GOT3 (cell line): ENCODE measurements around the gene MBD6.
"Not testable (repeated sequence)": the region's sequence is repeated elsewhere in the genome, so short reads cannot be mapped to it uniquely, and the experiment has no call there.

Experiments
- DNase-seq: peaks from one replicate; lab custom pipeline; 2025; ENCODE audit warnings: mixed read lengths; lab: John Stamatoyannopoulos, UW

MBD6 gene

DNA sequence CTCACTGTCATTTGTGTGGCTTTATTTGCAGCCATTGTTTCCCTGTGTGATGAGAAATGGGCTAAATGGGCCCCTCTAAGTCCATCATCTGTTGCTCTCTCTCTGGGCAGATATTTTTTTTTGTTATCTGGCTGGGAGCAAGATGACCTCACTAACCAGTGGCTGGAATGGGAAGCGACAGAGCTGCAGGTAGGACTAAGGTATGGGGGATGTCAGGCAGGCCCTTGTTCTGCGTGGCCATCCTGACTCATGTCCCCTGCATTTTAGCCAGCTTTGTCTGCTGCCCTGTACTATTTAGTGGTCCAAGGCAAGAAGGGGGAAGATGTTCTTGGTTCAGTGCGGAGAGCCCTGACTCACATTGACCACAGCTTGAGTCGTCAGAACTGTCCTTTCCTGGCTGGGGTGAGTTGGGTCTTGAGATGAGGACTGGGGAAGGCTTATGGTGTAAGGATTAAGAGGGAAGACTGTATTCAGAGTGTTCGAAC, 33.4 kb upstream of the MBD6 start:
- no peak for DNase-seq

DNA sequence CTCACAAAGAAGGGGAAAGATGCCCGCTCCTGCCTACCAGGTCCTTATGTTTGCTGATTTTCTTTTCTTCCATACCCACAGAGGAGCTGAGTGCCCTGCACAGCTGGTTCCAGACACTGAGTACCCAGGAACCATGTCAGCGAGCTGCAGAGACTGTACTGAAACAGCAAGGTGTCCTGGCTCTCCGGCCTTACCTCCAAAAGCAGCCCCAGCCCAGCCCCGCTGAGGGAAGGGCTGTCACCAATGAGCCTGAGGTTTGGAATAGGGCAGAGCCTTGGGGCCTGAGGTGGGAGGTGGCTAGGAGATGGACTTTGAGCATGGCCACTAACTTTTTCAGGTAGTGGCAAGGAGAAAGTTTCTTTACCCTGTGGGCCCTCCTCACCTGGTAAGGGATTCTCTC, 32.5 kb upstream of the MBD6 start:
- no peak for DNase-seq

DNA sequence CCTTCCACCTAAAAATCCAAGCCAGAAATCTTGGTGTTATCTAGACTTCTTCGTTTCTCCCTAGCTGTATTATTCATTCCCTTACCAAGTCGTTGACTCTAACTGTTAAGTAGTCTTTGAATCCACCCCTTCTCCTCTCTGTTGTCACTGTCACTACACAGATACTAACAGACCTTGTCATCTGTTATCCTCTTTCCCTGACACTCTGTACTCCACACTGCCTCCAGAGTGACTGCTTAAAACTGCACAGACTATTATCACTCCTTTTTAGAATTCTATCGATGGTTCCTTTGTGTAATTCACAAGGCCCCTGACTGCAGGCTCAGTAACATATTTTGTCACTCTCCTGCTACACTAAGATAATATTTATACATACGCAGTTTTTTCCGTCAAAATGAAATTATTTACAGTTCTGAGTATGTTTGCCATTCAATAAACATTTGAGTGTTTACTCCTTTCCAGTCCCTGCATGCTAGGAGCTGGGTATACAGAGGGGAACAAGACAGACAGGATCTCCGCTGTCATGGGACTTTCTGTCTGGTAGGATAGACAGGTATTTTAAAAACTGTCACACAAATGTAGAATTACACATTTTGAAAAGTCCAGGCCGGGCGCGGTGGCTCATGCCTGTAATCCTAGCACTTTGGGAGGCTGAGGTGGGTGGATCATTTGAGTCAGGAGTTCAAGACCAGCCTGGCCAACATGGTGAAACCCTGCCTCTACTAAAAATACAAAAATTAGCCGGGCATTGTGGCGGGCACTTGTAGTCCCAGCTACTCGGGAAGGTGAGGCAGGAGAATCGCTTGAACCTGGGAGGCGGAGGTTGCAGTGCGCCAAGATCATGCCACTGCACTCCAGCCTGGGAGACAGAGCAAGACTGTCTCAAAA, 31.0 kb upstream of the MBD6 start:
- no peak for DNase-seq

DNA sequence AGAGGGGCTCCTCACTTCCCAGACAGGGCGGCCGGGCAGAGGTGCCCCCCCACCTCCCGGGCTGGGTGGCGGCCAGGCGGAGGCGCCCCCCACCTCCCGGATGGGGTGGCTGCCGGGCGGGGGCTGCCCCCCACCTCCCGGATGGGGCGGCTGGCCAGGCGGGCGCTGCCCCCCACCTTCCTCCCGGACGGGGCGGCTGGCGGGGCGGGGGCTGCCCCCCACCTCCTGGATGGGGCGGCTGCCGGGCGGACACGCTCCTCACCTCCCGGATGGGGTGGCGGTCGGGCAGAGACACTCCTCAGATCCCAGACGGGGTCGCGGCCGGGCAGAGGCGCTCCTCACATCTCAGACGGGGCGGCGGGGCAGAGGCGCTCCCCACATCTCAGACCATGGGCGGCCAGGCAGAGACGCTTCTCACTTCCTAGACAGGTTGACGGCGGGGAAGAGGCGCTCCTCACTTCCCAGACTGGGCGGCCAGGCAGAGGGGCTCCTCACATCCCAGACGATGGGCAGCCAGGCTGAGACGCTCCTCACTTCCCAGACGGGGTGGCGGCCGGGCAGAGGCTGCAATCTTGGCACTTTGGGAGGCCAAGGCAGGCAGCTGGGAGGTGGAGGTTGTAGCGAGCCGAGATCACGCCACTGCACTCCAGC, 27.4 kb upstream of the MBD6 start:
- not testable (repeated sequence) for DNase-seq

DNA sequence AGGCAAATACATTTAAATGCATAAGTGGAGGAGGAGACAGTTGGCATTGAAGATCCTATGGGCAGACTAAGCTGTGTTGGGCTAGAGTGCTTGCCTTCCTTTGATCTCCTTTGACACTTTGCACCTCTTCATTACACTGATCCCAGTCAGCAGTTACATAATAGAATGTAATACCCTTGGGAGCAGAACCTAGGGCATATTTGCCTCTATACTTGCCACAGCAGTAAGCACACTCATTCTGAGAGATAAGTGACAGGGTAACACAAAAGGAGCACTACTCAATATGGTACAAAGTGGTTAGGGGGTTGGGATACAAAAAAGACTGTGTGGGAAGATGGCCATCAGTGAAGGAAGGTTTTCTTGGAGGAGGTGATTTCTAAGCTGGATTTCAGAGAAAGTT, 25.8 kb upstream of the MBD6 start:
- DNase-seq = no peak

DNA sequence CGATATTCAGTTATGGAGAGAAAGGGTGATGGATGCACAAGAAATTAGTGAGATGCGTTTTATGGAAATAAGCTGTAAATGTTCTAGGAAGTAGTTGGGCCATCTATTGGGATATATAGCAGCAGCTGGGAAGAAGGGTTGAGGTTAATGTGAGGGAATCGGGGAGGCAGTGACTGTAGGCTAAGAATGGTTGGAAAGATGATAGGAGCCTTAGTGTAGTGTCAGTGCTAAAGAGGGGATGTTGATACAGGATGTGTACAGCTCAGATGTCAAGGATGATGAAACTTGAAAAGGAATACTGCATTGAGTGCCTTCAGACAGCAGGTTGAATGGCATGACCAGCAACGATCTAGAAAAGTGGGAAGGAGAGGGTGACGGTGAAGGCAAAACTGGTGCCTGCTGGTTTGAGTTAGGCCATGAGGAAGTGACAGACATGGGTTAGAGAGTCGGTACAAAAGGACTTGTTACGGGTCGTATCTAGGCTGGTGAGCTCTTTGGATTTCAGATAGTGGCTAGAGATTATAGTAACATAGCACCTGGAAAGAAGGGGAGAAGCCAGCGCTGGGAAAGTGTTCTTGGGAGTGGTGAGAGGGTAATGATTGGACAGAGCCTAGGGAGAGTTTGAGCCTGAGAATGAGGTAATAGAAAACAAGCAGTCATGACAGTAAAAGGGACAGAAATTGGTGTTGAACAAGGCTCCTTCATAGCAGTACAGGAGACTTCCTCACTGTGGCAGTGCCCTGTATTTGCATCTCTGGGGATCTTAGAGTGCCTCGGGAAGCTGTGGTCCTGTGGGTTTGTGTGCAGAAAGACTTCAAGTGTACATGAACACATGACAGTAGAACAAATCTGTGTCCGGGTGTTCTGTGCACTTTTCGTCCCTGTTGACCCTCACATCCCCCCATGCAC, 25.1 kb upstream of the MBD6 start:
- DNase-seq = no peak

DNA sequence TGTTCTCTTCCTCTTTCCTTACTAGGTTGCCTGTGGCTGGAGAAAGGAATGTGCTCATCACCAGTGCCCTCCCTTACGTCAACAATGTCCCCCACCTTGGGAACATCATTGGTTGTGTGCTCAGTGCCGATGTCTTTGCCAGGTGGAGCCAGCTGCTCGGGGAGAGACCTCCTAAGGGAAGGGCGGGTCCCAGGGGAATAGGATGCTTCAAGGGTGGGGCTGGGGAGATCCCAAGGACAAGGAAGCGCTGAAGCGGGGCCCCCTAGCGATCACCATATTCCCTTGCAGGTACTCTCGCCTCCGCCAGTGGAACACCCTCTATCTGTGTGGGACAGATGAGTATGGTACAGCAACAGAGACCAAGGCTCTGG, 24.5 kb upstream of the MBD6 start:
- no peak for DNase-seq

DNA sequence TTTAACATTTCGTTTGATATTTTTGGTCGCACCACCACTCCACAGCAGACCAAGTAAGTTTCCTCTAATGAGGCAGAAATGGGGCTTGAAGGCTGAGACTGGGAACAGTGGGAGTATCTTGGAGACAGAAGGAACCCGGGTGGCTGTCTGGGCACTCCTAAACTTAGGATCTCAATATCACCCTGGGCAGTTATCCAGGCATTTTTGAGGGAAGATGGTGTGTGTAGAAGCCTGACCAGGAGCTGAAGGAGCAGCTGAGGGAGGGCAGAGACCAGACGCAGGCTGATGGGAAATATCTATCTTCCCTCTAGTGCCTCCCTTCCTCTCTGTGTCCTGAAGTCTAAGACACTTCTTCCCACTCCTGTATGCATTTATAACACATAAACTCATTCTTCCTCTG, 24.1 kb upstream of the MBD6 start:
- DNase-seq = no peak

- DNase-seq = no peak
Observed at GRCh38 chr12:57500213-57500612, 22.4 kb upstream of the MBD6 start.

- not testable (repeated sequence) for DNase-seq
Observed at GRCh38 chr12:57502311-57502969, 20.2 kb upstream of the MBD6 start.

DNA sequence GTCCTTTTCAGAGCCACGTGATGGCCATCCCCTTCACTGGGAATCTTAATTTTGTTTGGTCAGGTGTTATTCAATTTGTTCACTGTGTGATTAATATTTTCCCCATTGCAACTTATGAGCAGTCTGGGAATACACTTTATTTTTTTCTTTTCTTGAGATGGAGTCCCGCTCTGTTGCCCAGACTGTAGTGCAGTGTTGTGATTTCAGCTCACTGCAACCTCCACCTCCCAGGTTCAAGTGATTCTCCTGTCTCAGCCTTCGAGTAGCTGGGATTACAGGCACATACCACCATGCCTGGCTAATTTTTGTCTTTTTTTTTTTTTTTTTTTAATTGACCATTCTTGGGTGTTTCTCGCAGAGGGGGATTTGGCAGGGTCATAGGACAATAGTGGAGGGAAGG, 16.1 kb upstream of the MBD6 start:
- DNase-seq = not testable (repeated sequence)

DNA sequence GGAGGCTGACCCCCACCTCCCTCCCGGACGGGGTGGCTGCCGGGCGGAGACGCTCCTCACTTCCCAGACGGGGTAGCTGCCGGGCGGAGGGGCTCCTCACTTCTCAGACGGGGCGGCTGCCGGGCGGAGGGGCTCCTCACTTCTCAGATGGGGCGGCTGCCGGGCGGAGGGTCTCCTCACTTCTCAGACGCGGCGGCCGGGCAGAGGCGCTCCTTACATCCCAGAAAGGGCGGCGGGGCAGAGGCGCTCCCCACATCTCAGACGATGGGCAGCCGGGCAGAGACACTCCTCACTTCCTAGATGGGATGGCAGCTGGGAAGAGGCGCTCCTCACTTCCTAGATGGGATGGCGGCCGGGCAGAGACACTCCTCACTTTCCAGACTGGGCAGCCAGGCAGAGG, 14.8 kb upstream of the MBD6 start:
- not testable (repeated sequence) for DNase-seq

DNA sequence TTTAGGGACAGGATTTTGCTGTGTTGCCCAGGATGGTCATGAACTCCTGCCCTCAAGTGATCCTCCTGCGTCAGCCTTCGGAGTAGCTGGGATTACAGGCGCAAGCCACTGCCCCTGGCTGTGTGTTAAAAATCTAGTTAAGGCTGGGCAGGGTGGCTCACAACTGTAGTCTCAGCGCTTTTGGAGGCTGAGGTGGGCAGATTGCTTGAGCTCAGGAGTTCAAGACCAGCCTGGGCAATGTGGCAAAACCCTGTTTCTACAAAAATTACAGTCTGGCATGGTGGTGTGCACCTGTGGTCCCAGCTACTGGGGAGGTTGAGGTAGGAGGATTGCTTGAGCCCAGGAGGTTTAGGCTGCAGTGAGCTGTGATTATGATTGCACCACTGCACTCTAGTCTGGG, 11.5 kb upstream of the MBD6 start:
- DNase-seq = no peak

DNA sequence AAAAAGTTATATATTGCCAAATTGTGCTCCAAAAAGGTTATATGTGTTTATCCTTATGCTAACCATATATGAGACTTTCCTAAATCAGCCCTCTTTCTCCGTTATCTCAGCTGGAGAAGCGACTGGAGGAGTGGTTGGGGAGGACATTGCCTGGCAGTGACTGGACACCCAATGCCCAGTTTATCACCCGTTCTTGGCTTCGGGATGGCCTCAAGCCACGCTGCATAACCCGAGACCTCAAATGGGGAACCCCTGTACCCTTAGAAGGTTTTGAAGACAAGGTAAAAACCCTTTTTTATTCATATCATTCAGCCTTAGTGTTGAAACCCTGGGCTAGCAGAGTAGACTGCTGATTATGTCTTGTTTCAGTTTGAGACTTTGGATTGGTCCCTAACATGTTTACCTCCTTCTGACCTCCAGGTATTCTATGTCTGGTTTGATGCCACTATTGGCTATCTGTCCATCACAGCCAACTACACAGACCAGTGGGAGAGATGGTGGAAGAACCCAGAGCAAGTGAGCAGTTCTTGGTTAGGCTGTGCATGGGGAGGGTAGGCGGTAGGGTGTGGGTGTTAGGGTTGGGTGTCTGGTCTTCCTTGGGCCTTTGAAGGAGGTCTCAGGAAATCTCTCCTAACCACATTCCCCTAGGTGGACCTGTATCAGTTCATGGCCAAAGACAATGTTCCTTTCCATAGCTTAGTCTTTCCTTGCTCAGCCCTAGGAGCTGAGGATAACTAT, 10.9 kb upstream of the MBD6 start:
- no peak for DNase-seq

GRCh38 chr12:57512665-57513064, 10.0 kb upstream of the MBD6 start:
- DNase-seq = no peak

GRCh38 chr12:57513266-57513665, 9.4 kb upstream of the MBD6 start:
- no peak for DNase-seq

DNA sequence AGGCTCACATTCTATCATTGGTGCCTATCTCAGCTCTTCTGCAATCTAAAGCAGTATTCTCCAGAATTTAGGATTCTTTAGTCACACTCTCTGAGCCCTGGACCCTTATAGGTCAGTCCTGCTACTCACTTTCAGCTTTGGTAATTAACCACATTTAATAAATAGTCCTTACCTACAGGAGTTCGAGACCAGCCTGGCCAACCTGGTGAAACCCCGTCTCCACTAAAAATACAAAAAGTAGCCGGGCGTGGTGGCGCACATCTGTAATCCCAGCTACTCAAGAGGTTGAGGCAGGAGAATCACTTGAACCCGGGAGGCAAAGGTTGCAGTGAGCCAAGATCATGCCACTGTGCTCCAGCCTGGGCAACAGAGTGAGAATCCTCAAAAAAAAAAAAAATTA, 8.9 kb upstream of the MBD6 start:
- DNase-seq = not testable (repeated sequence)

DNA sequence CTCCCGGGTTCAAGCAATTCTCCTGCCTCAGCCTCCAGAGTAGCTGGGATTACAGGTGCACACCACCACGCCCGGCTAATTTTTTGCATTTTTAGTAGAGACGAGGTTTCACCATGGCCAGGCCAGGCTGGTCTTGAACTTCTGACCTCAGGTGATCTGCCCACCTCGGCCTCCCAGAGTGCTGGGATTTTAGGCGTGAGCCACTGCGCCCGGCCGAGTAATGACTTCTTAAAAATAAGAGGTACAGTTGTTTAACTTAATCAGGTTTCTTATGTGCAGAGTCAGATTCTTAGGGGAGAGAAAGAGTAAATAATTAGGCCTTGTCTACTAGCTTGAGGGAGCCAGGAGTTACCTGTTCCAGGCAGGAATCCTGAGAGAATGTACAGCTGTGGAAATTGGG, 8.4 kb upstream of the MBD6 start:
- DNase-seq = not testable (repeated sequence)

- no peak for DNase-seq
Observed at GRCh38 chr12:57514720-57515407, 7.8 kb upstream of the MBD6 start.

GRCh38 chr12:57515408-57515933, 7.2 kb upstream of the MBD6 start:
- no peak for DNase-seq
